HG03558 (cell line): Measurements from ENCODE around the gene KCNK3.
"Not testable (repeated sequence)": the region's sequence is repeated elsewhere in the genome, so short reads cannot be mapped to it uniquely, and the experiment has no call there.

Experiments used
- ATAC-seq: cut with Tn5 transposase; IDR thresholded peaks from one replicate; pipeline ENCODE4 v1.9.1; 2021; ENCODE audit warnings: moderate number of reproducible peaks; ENCODE audit not compliant: unreplicated experiment; ENCODE audit errors: extremely low read depth

The KCNK3 gene

GRCh38 chr2:26660363-26660962 is 32.1 kb upstream of the KCNK3 start:
- ATAC-seq, result no peak

GRCh38 chr2:26665296-26665695 is 27.2 kb upstream of the KCNK3 start:
- ATAC-seq, result not testable (repeated sequence)

- no peak for ATAC-seq
Observed at GRCh38 chr2:26666671-26667070, 25.9 kb upstream of the KCNK3 start.

- ATAC-seq, result no peak
Observed at GRCh38 chr2:26668041-26668440, 24.5 kb upstream of the KCNK3 start.

GRCh38 chr2:26668856-26669750 is 23.4 kb upstream of the KCNK3 start:
- no peak for ATAC-seq

GRCh38 chr2:26670171-26670570 is 22.4 kb upstream of the KCNK3 start:
- ATAC-seq, result no peak

- no peak for ATAC-seq
Observed at GRCh38 chr2:26670931-26671460, 21.5 kb upstream of the KCNK3 start.

- ATAC-seq, result no peak
Observed at GRCh38 chr2:26671691-26672090, 20.8 kb upstream of the KCNK3 start.

GRCh38 chr2:26672112-26672817 is 20.3 kb upstream of the KCNK3 start:
- ATAC-seq, result no peak

- no peak for ATAC-seq
Observed at GRCh38 chr2:26672818-26673393, 19.6 kb upstream of the KCNK3 start.

- ATAC-seq, result no peak
Observed at GRCh38 chr2:26674002-26674751, 18.3 kb upstream of the KCNK3 start.

- ATAC-seq, result no peak
Observed at GRCh38 chr2:26674771-26675170, 17.8 kb upstream of the KCNK3 start.

- ATAC-seq, result no peak
Observed at GRCh38 chr2:26675651-26676255, 16.8 kb upstream of the KCNK3 start.

GRCh38 chr2:26678035-26678434 is 14.5 kb upstream of the KCNK3 start:
- no peak for ATAC-seq

GRCh38 chr2:26679867-26680266 is 12.7 kb upstream of the KCNK3 start:
- no peak for ATAC-seq

GRCh38 chr2:26681656-26682055 is 10.9 kb upstream of the KCNK3 start:
- ATAC-seq, result no peak

GRCh38 chr2:26682155-26682554 is 10.4 kb upstream of the KCNK3 start:
- ATAC-seq, result no peak

- ATAC-seq, result no peak
Observed at GRCh38 chr2:26683583-26683982, 8.9 kb upstream of the KCNK3 start.

- no peak for ATAC-seq
Observed at GRCh38 chr2:26685341-26685740, 7.2 kb upstream of the KCNK3 start.
